Renal cortex interstitium (tissue), 11 donors: ENCODE results near the gene CNTN1. TPM values are rescaled to one million over a fixed set of nuclear protein-coding genes. Genes with fewer than 3 reads are reported as not detected.

Source experiments
- DNase-seq, 11 donors: peaks; one replicate each; pipeline ENCODE4 v3.0.0-alpha.2; 2013; ENCODE audit warnings: low read depth in 9 of 11, low spot score in 4 of 11; ENCODE audit errors: extremely low read depth in 1 of 11
- polyA plus RNA-seq, 3 donors: library from polyadenylated mRNA; unstranded; fragments of 120-200 nt; gene quantifications; one replicate each; pipeline ENCODE4 v1.2.1, GENCODE V29; 2013; ENCODE audit not compliant: insufficient read length in 3 of 3

CNTN1 gene
- polyA plus RNA-seq, 3 donors: 37.6 to 45.2 (median 38.1) TPM

DNA sequence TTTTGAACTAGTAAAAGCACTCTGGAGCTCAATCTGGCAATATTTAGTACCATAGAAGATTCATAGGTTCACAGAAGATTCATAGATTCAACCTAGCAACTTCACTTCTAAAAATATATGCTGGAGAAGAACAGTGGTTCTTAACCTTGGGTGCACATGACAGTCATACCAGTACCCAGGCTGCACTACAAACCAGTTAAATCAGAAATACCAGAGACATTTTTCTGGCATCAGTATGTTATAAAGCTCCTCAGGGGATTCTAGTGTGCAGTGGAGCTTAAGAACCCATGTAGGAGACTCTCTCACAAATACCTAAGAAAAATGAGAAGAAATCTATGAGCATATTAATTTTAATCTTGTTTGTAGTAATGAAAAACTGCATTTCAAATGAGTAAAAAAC is 46.6 kb downstream of the CNTN1 start:
- DNase-seq: no peak

- DNase-seq: no peak
Measured at GRCh38 chr12:40742041-40742440, 49.8 kb downstream of the CNTN1 start.

DNA sequence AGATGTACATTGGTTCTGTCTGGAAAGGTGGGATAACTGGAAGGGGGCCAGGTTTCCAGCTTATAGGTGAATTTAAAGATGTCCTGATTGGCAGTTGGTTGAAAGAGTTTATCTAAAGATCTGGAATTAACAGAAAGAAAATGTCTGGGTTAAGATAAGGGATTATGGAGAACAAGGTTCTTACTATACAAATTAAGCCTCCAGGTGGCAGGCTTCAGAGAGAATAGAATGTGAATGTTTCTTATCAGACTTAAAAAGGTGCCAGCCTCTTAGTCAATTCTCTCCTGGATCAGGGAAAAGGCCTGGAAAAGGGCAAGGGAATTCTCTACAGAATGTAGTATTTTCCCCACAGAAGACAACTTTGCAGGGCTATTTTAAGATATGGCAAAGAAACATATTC is 53.1 kb downstream of the CNTN1 start:
- DNase-seq: no peak

GRCh38 chr12:40749863-40750262 is 57.6 kb downstream of the CNTN1 start:
- no peak for DNase-seq

- no peak for DNase-seq
Measured at GRCh38 chr12:40752011-40752410, 59.8 kb downstream of the CNTN1 start.

DNA sequence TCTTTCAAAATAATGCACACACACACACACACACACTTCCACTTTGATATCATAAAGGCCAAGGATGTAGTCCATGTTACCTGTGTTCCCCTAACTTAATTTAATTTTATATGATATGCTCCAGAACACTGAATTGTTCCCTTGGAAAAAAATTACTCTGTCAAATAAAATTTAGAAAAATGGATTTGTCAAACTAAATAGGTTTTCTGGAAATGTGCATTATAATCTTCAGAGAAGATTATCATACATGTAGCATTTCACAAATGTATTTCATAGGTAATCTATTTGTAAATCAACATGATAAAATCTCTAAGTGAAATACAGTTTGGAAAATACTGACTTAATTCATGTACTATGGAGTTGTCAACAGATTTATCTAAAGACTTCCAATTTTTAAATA is 68.6 kb downstream of the CNTN1 start:
- no peak for DNase-seq

DNA sequence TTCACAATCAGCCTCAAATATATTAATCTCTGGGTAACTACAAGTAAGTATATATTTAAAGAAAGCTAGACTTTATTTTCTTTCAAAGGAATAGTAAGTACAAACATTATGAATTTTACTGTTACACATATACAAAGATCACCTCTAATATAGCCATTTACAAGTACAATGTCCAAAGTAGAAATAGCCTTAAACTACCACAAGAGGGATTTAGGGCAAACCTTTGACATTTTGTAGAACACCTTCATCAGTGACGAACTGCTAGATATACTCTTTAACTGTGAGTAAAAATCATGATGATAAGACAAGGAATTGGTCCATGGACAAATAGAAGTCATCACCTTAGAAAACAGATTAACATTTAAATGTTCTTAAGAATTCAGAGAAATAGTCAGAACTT is 69.8 kb downstream of the CNTN1 start:
- no peak for DNase-seq

DNA sequence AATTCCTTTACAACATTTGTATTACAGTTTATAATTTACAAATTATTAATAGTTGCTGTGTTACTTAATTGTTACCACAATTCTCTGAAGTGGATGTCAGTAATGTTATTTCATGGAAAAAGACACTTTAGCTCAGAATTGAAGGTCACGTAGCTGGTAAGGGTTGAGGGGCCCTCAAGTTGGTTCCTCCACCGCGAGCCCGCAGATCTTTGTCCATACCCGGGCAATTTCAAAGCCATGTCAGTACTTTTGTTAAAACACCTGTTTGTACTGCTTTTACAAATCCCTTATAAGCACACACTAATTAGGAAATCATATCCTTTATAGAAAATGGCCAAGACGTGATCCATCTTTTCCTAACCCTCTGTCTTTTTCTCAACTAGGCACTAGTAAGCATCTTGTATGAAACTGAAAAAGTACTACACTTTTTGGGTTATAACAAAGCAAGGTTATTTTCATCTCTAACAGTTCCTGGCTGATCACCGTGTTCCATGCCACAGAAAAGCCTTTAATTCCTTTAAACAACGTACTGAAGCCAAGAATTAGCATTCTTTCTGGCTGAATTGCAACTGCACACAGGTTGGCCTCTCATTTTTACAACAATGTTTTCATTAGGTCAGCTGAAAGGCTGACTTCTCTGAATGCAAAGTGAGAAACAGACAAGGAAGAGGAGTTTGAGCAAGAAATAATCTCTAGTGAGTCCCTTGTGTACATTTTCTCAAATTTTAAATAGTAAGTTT is 76.1 kb downstream of the CNTN1 start:
- no peak for DNase-seq

DNA sequence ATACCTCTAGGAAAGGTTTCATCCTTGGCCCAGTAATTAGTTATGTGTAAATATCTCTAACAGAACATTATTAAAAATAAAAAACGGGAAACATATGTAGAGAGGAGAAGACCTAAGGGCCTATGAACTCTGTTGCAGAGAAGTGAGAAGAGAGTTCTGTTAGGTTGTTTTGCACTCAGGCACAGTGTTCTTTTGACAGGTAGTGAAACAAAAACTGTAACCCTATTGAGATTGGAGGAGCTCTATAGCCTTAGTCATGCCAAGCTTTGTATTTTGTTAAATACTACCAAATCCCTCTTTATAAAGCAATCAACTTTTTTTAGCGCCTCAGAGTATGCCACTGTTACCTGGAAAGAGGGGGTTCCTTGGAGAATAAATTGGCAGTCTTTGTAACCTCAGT is 77.6 kb downstream of the CNTN1 start:
- no peak for DNase-seq

DNA sequence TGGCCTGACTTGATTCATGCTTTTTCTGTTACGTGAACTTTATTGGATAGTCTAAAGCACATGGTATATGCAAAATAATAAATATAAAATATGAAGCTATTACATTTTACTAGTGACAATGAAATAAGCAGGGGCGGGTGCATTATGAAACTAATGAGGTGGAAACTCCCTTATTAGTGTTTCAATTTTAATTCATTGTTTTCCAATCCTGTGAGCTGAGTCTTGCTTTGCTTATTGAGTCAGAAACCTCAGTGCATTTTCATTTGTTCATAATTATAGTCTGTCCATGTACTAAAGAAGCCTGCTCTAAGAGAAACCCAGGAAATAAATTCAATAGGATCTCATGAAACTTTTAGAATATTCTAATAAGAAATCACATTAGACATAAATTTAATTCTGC is 78.5 kb downstream of the CNTN1 start:
- no peak for DNase-seq

DNA sequence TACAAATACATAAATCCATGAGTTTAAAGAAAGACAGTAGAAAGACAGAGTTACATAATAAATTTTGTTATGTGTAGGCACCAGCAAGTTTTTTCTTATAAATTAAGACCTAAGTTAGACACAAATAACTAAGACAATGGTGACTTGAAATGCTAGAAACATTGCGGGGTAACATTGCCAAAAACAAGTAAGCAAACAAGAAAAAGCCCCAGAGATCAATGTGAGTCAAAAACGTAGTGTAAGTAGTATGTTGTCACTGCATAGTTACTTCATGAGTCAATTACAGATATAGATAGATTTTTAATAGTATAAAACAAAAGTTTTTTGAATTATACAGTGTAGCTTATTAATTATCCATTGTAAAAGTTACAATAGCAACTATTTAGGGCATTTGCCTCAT is 83.4 kb downstream of the CNTN1 start:
- DNase-seq: no peak

DNA sequence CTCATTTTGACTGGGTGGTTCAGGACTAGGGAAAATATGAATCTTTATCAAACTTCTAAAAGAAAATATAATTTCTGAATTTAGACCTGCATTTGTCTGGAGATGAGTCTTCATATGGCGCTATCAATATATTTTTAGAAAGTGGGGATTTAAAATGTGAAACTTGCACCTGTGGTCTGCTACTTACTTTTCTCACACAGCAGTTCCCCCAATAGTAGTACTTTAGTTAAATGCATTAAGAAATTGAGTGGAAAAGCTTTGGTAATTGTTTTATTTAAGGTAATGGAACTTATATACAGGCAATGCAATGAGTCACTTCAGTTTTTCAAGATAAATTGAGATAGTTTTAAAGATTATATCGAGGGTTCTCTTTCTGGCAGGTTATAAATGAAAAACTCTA is 91.9 kb downstream of the CNTN1 start:
- DNase-seq: no peak

GRCh38 chr12:40788276-40788675 is 96.0 kb downstream of the CNTN1 start:
- DNase-seq: no peak

GRCh38 chr12:40792792-40793386 is 100.7 kb downstream of the CNTN1 start:
- DNase-seq: peak in 2 of 11 donors; percentile 3

GRCh38 chr12:40793471-40793870 is 101.2 kb downstream of the CNTN1 start:
- DNase-seq: no peak

DNA sequence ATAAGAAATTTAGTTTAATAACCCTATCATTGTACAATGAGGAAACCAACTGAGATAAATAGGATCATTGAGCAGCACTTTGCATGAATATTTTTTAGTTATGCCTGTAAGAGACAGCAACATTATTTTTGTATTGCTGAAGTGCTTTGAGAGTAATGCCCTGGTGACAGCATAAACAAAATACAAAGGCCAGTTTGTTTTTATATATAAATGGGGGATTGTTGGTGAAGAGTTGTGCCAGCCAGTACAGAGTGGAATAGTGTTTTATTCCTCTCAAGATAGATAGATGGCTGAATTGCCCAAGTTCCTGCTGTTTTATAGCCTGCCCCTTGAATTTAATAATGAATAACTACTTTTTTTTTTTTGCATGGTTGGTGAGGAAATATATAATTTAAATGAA is 101.8 kb downstream of the CNTN1 start:
- no peak for DNase-seq

- no peak for DNase-seq
Measured at GRCh38 chr12:40801082-40801481, 108.8 kb downstream of the CNTN1 start.

GRCh38 chr12:40801861-40802260 is 109.6 kb downstream of the CNTN1 start:
- no peak for DNase-seq

GRCh38 chr12:40802656-40803055 is 110.4 kb downstream of the CNTN1 start:
- no peak for DNase-seq

GRCh38 chr12:40819436-40820108 is 127.3 kb downstream of the CNTN1 start:
- peak in 7 of 11 donors; percentile 18 to 47 (median 39) for DNase-seq
